ENCODE measurements around the gene MAD1L1. TPM values are rescaled to one million over a fixed set of nuclear protein-coding genes. Genes with fewer than 3 reads are reported as not detected.

Gene MAD1L1
- 10 to 100 TPM; 59.1 to 61.4 TPM for total RNA-seq
- polyA plus RNA-seq (2013, experiment 1 of 2): 33.1 TPM
- 29.4 TPM for polyA plus RNA-seq (2013, experiment 2 of 2)
- long read RNA-seq, experiment 1, partial matches to known transcripts: 13 of 15 reads
- long read RNA-seq, experiment 1, other reads (novel, unspliced or antisense): 2 of 15 reads
- long read RNA-seq, experiment 2, transcript MAD1L1-202 (19 exons, 2,762 nt): major isoform, 18 of 158 reads
- long read RNA-seq, experiment 2, transcript MAD1L1-204 (19 exons, 2,991 nt): minor isoform, 10 of 158 reads
- long read RNA-seq, experiment 2, partial matches to known transcripts: 11 of 158 reads
- long read RNA-seq, experiment 2, other reads (novel, unspliced or antisense): 119 of 158 reads
- long read RNA-seq, experiment 3, transcript MAD1L1-204 (19 exons, 2,991 nt): minor isoform, 28 of 423 reads
- long read RNA-seq, experiment 3, transcript MAD1L1-202 (19 exons, 2,762 nt): major isoform, 54 of 423 reads
- long read RNA-seq, experiment 3, partial matches to known transcripts: 24 of 423 reads
- long read RNA-seq, experiment 3, other reads (novel, unspliced or antisense): 316 of 423 reads
- long read RNA-seq, experiment 4, transcript MAD1L1-202 (19 exons, 2,762 nt): major isoform, 5 of 24 reads
- long read RNA-seq, experiment 4, partial matches to known transcripts: 11 of 24 reads
- long read RNA-seq, experiment 4, other reads (novel, unspliced or antisense): 8 of 24 reads

DNA sequence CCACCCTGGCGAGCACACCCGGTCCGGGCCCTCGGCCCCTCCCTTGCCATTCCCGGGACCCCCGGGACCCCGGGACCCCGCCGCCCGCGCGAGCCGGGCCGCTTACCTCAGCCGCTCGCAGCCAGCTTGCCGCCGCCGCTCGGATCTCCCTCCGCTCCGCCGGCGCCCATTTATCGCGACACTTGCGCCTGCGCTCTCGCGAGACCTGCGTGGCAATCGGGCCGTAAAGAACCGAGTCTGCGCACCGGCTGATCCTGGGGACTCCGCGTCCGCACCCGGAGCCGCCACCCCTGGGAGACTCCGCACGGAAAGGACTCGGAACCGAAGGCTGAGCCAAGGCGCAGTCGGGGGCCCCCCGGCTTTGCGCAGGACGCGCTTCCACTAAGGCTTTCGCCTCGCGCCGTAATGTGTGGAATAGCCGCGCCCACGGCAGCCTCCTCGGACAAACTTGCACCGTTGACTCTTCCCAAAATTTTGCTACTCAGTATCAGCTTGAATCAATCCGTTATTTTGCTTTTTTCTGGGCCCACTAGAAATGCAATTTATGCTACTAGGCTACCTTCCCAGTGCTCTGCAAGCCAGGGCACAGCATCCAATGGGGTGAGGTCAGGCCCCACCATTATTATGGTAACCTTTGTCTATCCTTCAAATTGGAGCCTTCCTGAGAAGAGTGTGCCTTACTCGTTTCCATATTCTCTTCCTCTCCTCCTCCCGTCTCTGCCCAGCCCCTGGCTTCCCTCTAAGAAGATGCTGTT is at the start of gene MAD1L1:
MAD1L1 (minus strand) TSS at position 180 of the 755 bp plus-strand sequence. CDS start 2,812 bp downstream, outside the sequence.
- H3K27me3 Mint-ChIP-seq (ENCODE audit: insufficient read depth): no peaks in the 10 kb centered on the region
- Histone ChIP-seq H3K4me1 (ENCODE audit: control insufficient read depth, insufficient read depth, low read length) (no peaks in the 10 kb centered on the region), H3K9ac (ENCODE audit: extremely low read depth, low read length, poor library complexity, severe bottlenecking) (peak within 1 kb of the TSS; percentile 86), H3K27me3 (ENCODE audit: control insufficient read depth, insufficient read depth, low read length, poor library complexity, severe bottlenecking) (no peaks in the 10 kb centered on the region), H3K9me3 (ENCODE audit: control insufficient read depth, low read length) (no peaks in the 10 kb centered on the region), H3K27ac (ENCODE audit: low read depth, low read length) (peak within 1 kb of the TSS; percentile 26), H3K36me3 (ENCODE audit: control insufficient read depth, insufficient read depth, low read length) (peaks cover 62% of the 10 kb centered on the region), H3K4me3 (ENCODE audit: low read length) (peak within 1 kb of the TSS; percentile 82)
- TF ChIP-seq, protein P1, sequence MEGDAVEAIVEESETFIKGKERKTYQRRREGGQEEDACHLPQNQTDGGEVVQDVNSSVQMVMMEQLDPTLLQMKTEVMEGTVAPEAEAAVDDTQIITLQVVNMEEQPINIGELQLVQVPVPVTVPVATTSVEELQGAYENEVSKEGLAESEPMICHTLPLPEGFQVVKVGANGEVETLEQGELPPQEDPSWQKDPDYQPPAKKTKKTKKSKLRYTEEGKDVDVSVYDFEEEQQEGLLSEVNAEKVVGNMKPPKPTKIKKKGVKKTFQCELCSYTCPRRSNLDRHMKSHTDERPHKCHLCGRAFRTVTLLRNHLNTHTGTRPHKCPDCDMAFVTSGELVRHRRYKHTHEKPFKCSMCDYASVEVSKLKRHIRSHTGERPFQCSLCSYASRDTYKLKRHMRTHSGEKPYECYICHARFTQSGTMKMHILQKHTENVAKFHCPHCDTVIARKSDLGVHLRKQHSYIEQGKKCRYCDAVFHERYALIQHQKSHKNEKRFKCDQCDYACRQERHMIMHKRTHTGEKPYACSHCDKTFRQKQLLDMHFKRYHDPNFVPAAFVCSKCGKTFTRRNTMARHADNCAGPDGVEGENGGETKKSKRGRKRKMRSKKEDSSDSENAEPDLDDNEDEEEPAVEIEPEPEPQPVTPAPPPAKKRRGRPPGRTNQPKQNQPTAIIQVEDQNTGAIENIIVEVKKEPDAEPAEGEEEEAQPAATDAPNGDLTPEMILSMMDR (conservative IDR thresholded peaks at IDR 0.05): no peak
- H3K4me1 Mint-ChIP-seq: peaks cover 9% of the 10 kb centered on the region
- H3K36me3 Mint-ChIP-seq (ENCODE audit: low read depth): peaks cover 51% of the 10 kb centered on the region
- peak; percentile 95 for DNase-seq
- WGBS, 2 experiments (ENCODE audit: insufficient coverage in 1 of 2, insufficient read length in 1 of 2): 0 to 1% methylated on average over 28 to 63 of the region's 63 CpGs
- no peaks in the 10 kb centered on the region for H3K9me3 Mint-ChIP-seq
- peak within 1 kb of the TSS; percentile 97 for H3K27ac Mint-ChIP-seq
- H3K4me3 Mint-ChIP-seq: peak within 1 kb of the TSS; percentile 82

DNA sequence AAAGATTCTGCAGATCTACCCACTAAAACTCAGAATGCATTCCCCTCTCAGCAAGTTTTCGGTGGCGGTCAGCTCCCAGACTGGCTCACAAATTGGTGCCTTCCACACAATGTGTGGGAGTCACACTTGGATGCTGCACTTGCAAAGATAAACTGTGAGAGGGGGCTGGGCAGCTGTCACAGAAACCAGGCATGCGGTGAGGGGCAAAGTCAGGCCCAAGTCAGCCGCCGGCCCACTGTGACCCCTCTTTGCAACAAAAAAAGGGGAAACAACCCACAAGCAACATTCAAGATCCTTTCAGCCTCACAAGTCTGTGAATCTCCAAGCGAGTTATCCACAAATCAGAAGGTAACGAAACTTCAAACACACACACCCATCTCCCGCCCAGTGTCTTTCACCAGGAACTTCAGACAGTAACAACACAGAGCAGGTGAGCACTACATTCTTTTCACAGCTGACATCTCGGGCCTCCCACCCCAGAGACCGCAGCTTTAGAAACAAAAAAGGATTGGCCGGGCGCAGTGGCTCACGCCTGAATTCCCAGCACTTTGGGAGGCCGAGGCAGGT is 49.5 kb upstream of the MAD1L1 start:
- no peaks in the 10 kb centered on the region for H3K9me3 Mint-ChIP-seq
- H3K4me1 Mint-ChIP-seq: peaks cover 13% of the 10 kb centered on the region
- peaks cover 6% of the 10 kb centered on the region for H3K4me1 ChIP-seq (ENCODE audit: control insufficient read depth, insufficient read depth, low read length)
- H3K27me3 Mint-ChIP-seq (ENCODE audit: insufficient read depth): no peaks in the 10 kb centered on the region
- WGBS, 2 experiments (ENCODE audit: insufficient coverage in 1 of 2, insufficient read length in 1 of 2): 82% methylated on average over 8 to 14 of the region's 14 CpGs
- peak overlapping the region; percentile 86 for H3K27ac Mint-ChIP-seq
- no peaks in the 10 kb centered on the region for H3K9me3 ChIP-seq (ENCODE audit: control insufficient read depth, low read length)
- H3K4me3 ChIP-seq (ENCODE audit: low read length): no peak overlapping the region
- no peaks in the 10 kb centered on the region for H3K27me3 ChIP-seq (ENCODE audit: control insufficient read depth, insufficient read depth, low read length, poor library complexity, severe bottlenecking)
- TF ChIP-seq, protein P1 (conservative IDR thresholded peaks at IDR 0.05): no peak
- DNase-seq: peak; percentile 51
- H3K27ac ChIP-seq (ENCODE audit: low read depth, low read length): no peak overlapping the region
- H3K9ac ChIP-seq (ENCODE audit: extremely low read depth, low read length, poor library complexity, severe bottlenecking): no peak overlapping the region
- peaks cover 14% of the 10 kb centered on the region for H3K36me3 Mint-ChIP-seq (ENCODE audit: low read depth)
- H3K36me3 ChIP-seq (ENCODE audit: control insufficient read depth, insufficient read depth, low read length): no peaks in the 10 kb centered on the region
- H3K4me3 Mint-ChIP-seq: no peak overlapping the region

DNA sequence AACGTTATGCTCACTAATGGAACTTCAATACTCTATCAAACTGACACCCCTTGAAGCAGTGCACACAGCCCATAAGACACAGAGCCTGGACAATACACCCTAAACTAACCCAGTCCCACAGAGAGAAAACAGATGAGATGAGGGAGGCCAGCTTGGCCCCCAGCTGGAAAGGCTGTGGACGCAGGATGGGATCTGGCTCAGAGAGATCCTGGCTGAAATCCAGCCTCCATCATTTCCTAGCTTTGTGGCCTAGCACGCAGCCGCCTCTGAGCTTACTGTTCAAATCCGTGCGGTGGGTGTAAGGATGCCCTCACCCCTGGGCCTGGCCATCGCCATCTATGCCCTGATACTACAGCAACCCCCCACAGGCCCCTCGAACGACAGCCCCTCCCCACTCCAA is 48.8 kb upstream of the MAD1L1 start:
- Mint-ChIP-seq H3K9me3 (no peaks in the 10 kb centered on the region), H3K27ac (peak overlapping the region; percentile 86), H3K27me3 (ENCODE audit: insufficient read depth) (no peaks in the 10 kb centered on the region), H3K4me3 (no peak overlapping the region), H3K36me3 (ENCODE audit: low read depth) (peaks cover 21% of the 10 kb centered on the region), H3K4me1 (peaks cover 13% of the 10 kb centered on the region)
- 86 to 87% methylated on average over 7 to 9 of the region's 9 CpGs for WGBS, 2 experiments (ENCODE audit: insufficient coverage in 1 of 2, insufficient read length in 1 of 2)
- Histone ChIP-seq H3K4me1 (ENCODE audit: control insufficient read depth, insufficient read depth, low read length) (peaks cover 6% of the 10 kb centered on the region), H3K4me3 (ENCODE audit: low read length) (no peak overlapping the region), H3K36me3 (ENCODE audit: control insufficient read depth, insufficient read depth, low read length) (no peaks in the 10 kb centered on the region), H3K27ac (ENCODE audit: low read depth, low read length) (no peak overlapping the region), H3K9ac (ENCODE audit: extremely low read depth, low read length, poor library complexity, severe bottlenecking) (no peak overlapping the region), H3K9me3 (ENCODE audit: control insufficient read depth, low read length) (no peaks in the 10 kb centered on the region), H3K27me3 (ENCODE audit: control insufficient read depth, insufficient read depth, low read length, poor library complexity, severe bottlenecking) (no peaks in the 10 kb centered on the region)
- DNase-seq: no peak
- TF ChIP-seq, protein P1 (conservative IDR thresholded peaks at IDR 0.05): no peak

All from endodermal cell (in vitro differentiated cells).